Measurements from ENCODE around the gene EFCAB8. TPM values are rescaled to one million over a fixed set of nuclear protein-coding genes. Genes with fewer than 3 reads are reported as not detected.

The EFCAB8 gene
- total RNA-seq, 1 donor from 2014 or later = 0.29 TPM

DNA sequence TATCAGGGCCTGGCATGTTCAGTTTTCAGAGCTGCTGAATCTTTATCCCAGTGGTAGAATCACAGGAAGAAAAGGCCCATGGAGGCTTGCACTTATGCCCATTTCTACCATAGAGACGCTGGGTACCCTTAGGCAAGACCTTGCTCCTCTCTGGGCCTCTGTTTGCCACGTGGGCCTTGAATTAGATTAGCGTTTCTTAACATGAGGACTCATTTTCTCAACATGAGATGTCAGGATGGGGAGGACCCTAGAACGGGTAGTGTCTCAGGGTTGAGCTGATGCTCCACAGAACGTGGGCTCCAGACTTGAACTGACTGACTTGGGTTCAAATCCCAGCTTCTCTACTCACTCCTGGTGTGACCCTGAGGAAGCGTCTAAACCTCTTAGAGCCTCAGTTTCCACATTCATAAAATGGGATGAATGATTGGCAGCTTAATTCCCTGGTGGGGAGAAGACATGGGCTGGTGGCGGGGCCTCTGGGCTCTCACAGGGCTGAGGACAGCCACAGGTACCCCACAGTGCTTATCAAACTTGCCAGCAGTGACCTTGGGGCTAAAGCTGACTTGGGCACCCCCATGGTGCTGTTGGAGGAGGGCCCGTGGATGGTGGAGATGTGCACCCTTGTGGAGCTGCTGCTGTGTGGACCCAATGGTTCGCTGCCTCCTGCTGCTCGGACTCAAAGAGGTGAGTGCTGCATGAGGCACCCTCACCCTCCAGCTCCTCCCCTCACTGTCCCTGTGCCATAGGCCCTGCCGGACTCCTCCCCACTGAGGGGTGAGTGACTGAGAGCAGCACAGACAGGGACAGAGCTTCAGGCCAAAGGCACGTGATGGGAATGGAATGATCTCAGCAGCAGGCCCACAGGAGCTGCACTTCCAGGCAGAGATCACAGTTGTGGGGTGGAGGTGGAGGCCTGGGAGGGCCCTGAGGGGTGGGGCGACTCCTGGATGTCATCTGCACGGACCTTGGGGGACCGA, 117.3 kb downstream of the EFCAB8 start:
- H3K4me3 Mint-ChIP-seq (ENCODE audit: low read depth) = no peak overlapping the region
- no peaks in the 10 kb centered on the region for H3K27me3 Mint-ChIP-seq
- peak overlapping the region; percentile 62 for H3K27ac Mint-ChIP-seq
- TF ChIP-seq, protein P1, sequence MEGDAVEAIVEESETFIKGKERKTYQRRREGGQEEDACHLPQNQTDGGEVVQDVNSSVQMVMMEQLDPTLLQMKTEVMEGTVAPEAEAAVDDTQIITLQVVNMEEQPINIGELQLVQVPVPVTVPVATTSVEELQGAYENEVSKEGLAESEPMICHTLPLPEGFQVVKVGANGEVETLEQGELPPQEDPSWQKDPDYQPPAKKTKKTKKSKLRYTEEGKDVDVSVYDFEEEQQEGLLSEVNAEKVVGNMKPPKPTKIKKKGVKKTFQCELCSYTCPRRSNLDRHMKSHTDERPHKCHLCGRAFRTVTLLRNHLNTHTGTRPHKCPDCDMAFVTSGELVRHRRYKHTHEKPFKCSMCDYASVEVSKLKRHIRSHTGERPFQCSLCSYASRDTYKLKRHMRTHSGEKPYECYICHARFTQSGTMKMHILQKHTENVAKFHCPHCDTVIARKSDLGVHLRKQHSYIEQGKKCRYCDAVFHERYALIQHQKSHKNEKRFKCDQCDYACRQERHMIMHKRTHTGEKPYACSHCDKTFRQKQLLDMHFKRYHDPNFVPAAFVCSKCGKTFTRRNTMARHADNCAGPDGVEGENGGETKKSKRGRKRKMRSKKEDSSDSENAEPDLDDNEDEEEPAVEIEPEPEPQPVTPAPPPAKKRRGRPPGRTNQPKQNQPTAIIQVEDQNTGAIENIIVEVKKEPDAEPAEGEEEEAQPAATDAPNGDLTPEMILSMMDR (IDR thresholded peaks at IDR 0.05; ENCODE audit: unreplicated experiment) = no peak
- peaks cover 18% of the 10 kb centered on the region for H3K4me1 Mint-ChIP-seq (ENCODE audit: low read depth)
- no peak for DNase-seq (ENCODE audit: low spot score, unreplicated experiment)
- H3K9me3 Mint-ChIP-seq (ENCODE audit: low read depth) = no peaks in the 10 kb centered on the region
- H3K36me3 Mint-ChIP-seq (ENCODE audit: insufficient read depth) = no peaks in the 10 kb centered on the region

DNA sequence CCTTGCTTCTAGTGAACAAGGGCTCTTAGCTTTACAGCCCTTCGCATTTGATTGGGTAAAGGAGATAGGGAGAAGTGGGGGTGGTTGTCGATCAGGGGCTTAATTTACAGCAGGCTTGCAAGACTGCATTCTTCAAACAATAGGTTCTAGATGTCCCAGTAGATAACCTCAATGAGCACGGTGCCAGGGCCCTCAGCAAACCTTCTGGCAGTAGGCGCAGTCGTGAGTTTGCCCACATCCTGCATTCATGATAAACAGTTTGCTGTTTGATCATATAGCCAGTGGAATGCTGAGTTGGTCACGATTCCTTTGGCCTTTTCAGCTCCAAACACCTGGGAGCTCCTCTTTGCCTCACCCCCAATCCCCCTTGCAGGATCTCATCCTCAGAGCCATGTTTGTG, 118.0 kb downstream of the EFCAB8 start:
- Mint-ChIP-seq H3K27me3 (no peaks in the 10 kb centered on the region), H3K27ac (no peak overlapping the region), H3K4me3 (ENCODE audit: low read depth) (no peak overlapping the region), H3K36me3 (ENCODE audit: insufficient read depth) (no peaks in the 10 kb centered on the region), H3K4me1 (ENCODE audit: low read depth) (peaks cover 18% of the 10 kb centered on the region), H3K9me3 (ENCODE audit: low read depth) (no peaks in the 10 kb centered on the region)
- TF ChIP-seq, protein P1 (IDR thresholded peaks at IDR 0.05; ENCODE audit: unreplicated experiment) = no peak
- no peak for DNase-seq (ENCODE audit: low spot score, unreplicated experiment)

DNA sequence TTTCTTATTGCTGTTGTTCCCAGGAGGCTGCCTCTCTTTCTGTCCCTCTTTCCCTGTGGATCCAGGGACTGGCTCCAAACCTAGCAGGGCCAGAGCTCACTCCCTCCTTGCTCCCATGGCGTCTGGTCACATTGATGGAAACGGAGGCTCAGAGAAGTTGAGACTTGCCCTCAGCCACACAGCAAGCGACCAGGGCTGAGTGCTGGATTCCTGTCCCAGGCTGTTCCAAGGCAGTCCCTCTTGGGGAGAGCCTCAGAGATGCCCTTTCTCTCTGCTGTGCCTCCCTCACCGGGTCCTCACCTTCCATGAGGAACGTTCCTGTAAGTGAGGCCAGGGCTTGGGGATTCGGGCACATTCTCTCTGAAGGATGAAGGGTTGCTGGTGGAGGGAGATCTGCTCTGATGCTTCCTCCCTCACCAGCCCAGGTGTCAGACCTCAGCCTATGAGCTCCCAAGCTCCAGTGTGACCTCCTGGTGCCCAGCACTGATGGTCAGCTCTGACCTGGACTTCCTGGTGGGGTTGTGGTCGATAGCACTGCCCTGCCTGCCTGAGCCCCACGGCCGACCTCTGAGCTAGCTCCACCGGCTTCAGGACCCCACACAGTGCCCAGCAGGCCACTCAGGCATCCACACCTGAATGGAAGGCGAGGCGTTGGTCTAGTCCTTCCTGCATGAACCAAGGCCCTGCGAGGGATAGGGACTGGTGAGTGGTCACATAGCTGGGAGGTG, 118.7 kb downstream of the EFCAB8 start:
- H3K9me3 Mint-ChIP-seq (ENCODE audit: low read depth) = no peaks in the 10 kb centered on the region
- H3K27ac Mint-ChIP-seq = no peak overlapping the region
- DNase-seq (ENCODE audit: low spot score, unreplicated experiment) = no peak
- H3K36me3 Mint-ChIP-seq (ENCODE audit: insufficient read depth) = no peaks in the 10 kb centered on the region
- no peak overlapping the region for H3K4me3 Mint-ChIP-seq (ENCODE audit: low read depth)
- TF ChIP-seq, protein P1 (IDR thresholded peaks at IDR 0.05; ENCODE audit: unreplicated experiment) = no peak
- H3K27me3 Mint-ChIP-seq = no peaks in the 10 kb centered on the region
- peaks cover 18% of the 10 kb centered on the region for H3K4me1 Mint-ChIP-seq (ENCODE audit: low read depth)

- Mint-ChIP-seq H3K36me3 (ENCODE audit: insufficient read depth) (no peaks in the 10 kb centered on the region), H3K27ac (no peak overlapping the region), H3K9me3 (ENCODE audit: low read depth) (no peaks in the 10 kb centered on the region), H3K4me3 (ENCODE audit: low read depth) (no peak overlapping the region), H3K27me3 (no peaks in the 10 kb centered on the region), H3K4me1 (ENCODE audit: low read depth) (peaks cover 18% of the 10 kb centered on the region)
- TF ChIP-seq, protein P1 (IDR thresholded peaks at IDR 0.05; ENCODE audit: unreplicated experiment) = no peak
- DNase-seq (ENCODE audit: low spot score, unreplicated experiment) = no peak
Observed at GRCh38 chr20:32978009-32978335, 119.2 kb downstream of the EFCAB8 start.

DNA sequence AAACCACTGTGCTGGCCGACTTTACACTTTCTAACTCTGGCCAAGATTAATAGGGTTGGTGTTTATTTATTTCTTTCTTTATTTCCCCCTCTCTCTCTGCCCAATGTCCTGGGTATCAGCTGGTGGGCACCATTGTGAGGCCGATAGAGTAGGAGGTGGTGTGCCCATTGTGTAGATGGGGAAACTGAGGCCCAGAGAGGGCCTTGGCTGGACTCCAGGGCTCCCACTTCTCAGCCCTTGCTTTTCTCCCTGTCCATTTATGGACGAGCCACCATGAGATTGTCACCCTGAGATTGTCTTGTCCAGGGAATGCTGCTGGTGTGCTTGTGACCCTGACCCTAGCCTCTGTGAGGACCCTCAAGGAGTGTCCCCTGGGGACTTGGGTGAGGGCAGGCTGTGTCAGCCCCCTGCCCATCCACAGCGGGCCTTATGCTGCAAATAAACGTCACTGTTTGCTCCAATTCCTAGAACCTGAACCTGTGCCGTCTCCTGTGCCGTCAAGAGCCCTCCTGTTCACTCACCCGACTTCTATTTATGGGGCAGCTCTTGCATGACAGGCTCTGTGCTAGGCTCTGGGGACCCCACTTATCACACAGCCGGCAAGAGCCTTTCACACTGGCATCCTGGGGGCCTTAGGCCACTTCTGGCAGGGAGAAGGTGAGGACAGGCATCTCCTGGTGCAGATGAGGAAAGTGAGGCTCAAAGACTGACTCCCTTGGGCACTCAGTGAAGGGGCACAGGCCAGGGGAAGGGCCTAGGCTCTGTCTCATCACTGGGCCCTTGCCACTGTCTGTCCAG, 120.7 kb downstream of the EFCAB8 start:
- no peak for DNase-seq (ENCODE audit: low spot score, unreplicated experiment)
- Mint-ChIP-seq H3K4me3 (ENCODE audit: low read depth) (no peak overlapping the region), H3K9me3 (ENCODE audit: low read depth) (no peaks in the 10 kb centered on the region), H3K4me1 (ENCODE audit: low read depth) (peaks cover 16% of the 10 kb centered on the region), H3K27me3 (no peaks in the 10 kb centered on the region), H3K36me3 (ENCODE audit: insufficient read depth) (no peaks in the 10 kb centered on the region), H3K27ac (no peak overlapping the region)
- TF ChIP-seq, protein P1 (IDR thresholded peaks at IDR 0.05; ENCODE audit: unreplicated experiment) = no peak
